ENCODE measurements around the gene STARD9. TPM values are rescaled to one million over a fixed set of nuclear protein-coding genes. Genes with fewer than 3 reads are reported as not detected.

Gene STARD9
- total and polyA plus RNA-seq, 8 donors: 9.4 to 22.6 (median 18.8) TPM

Other genes with a start within 250 kb of the STARD9 start
- gene CAPN3, start 216.1 kb upstream of the STARD9 start, total RNA-seq: 10 to 100 TPM; 27.3 to 32.9 TPM
- 10 to 100 TPM; 12.4 to 18.4 (median 16.1) TPM for gene CAPN3, start 216.1 kb upstream of the STARD9 start, polyA plus RNA-seq (ENCODE audit: insufficient read length in 6 of 6)
- 100 to 1,000 TPM in 1 of 2 donors, 10 to 100 TPM in 1; 93.1 to 106 TPM for gene ZNF106, start 84.5 kb upstream of the STARD9 start, total RNA-seq
- 10 to 100 TPM; 46.6 to 56.6 (median 49.6) TPM for gene ZNF106, start 84.5 kb upstream of the STARD9 start, polyA plus RNA-seq (ENCODE audit: insufficient read length in 6 of 6)
- 10 to 100 TPM; 89.9 to 96.3 TPM for gene SNAP23, start 80.0 kb upstream of the STARD9 start, total RNA-seq
- 10 to 100 TPM; 84.8 to 97.1 (median 90.5) TPM for gene SNAP23, start 80.0 kb upstream of the STARD9 start, polyA plus RNA-seq (ENCODE audit: insufficient read length in 6 of 6)
- gene LRRC57, start 26.8 kb upstream of the STARD9 start, total RNA-seq: 10 to 100 TPM; 26.7 to 27.9 TPM
- 10 to 100 TPM; 21.5 to 27.2 (median 22.7) TPM for gene LRRC57, start 26.8 kb upstream of the STARD9 start, polyA plus RNA-seq (ENCODE audit: insufficient read length in 6 of 6)
- 10 to 100 TPM; 18.4 to 20.5 TPM for gene HAUS2, start 26.8 kb upstream of the STARD9 start, total RNA-seq
- gene HAUS2, start 26.8 kb upstream of the STARD9 start, polyA plus RNA-seq (ENCODE audit: insufficient read length in 6 of 6): 10 to 100 TPM; 21.2 to 27.1 (median 23.9) TPM
- 10 to 100 TPM; 13.4 to 17.4 TPM for gene CDAN1, start 161.5 kb downstream of the STARD9 start, total RNA-seq
- 10 to 100 TPM; 22.5 to 29.7 (median 27.3) TPM for gene CDAN1, start 161.5 kb downstream of the STARD9 start, polyA plus RNA-seq (ENCODE audit: insufficient read length in 6 of 6)

Data from left lung (tissue), 8 donors.